Esophagus (tissue), 2 donors: ENCODE data around the gene CCS. TPM values are rescaled to one million over a fixed set of nuclear protein-coding genes. Genes with fewer than 3 reads are reported as not detected.
"Not testable (repeated sequence)": the region's sequence is repeated elsewhere in the genome, so short reads cannot be mapped to it uniquely, and the experiment has no call there.

Experiments used
- H3K27ac ChIP-seq, 2 donors: one replicate each; pipeline ENCODE4 v1.5.1; 2013; ENCODE audit warnings: low read depth in 2 of 2, mild to moderate bottlenecking in 2 of 2, inconsistent platforms in 1 of 2, low read length in 1 of 2, moderate library complexity in 1 of 2
- H3K27me3 ChIP-seq, 2 donors: one replicate each; pipeline ENCODE4 v1.6.1; 2013; ENCODE audit warnings: low read length in 2 of 2, control low read depth in 1 of 2, mild to moderate bottlenecking in 1 of 2; ENCODE audit not compliant: insufficient read depth in 2 of 2, control insufficient read depth in 1 of 2
- H3K36me3 ChIP-seq, 2 donors: one replicate each; pipeline ENCODE4 v1.6.1; 2013; ENCODE audit warnings: low read length in 1 of 2; ENCODE audit not compliant: control insufficient read depth in 2 of 2, insufficient read depth in 2 of 2
- H3K4me1 ChIP-seq, 2 donors: one replicate each; pipeline ENCODE4 v1.6.1; 2013; ENCODE audit warnings: low read length in 1 of 2; ENCODE audit not compliant: control insufficient read depth in 2 of 2, insufficient read depth in 2 of 2
- H3K4me3 ChIP-seq, 2 donors: one replicate each; pipeline ENCODE4 v1.5.1; 2013; ENCODE audit warnings: low read length in 2 of 2, mild to moderate bottlenecking in 2 of 2, low read depth in 1 of 2, moderate library complexity in 1 of 2
- H3K9me3 ChIP-seq, 2 donors: one replicate each; pipeline ENCODE4 v1.6.1; 2013; ENCODE audit warnings: mild to moderate bottlenecking in 2 of 2, low read depth in 1 of 2, low read length in 1 of 2, moderate library complexity in 1 of 2; ENCODE audit not compliant: control insufficient read depth in 2 of 2, insufficient read depth in 1 of 2
- WGBS, 2 donors: extraction: QIAGEN DNeasy Blood & Tissue Kit; methylation state at CpG; one replicate each; pipeline ENCODE4 v1.1.7; 2013; 5-methylcytosine and 5-hydroxymethylcytosine counted together
- polyA plus RNA-seq, 2 donors: library from polyadenylated mRNA; stranded (reverse); fragments of 200-250 nt; gene quantifications; one replicate each; pipeline ENCODE4 v1.2.3, GENCODE V29; 2013
- donor health status: healthy with polysubstance abuse.
- donor health status: Bipolar disorder and iron deficiency.

CCS gene
- polyA plus RNA-seq, 2 donors, result 27.9 to 39.8 TPM

DNA sequence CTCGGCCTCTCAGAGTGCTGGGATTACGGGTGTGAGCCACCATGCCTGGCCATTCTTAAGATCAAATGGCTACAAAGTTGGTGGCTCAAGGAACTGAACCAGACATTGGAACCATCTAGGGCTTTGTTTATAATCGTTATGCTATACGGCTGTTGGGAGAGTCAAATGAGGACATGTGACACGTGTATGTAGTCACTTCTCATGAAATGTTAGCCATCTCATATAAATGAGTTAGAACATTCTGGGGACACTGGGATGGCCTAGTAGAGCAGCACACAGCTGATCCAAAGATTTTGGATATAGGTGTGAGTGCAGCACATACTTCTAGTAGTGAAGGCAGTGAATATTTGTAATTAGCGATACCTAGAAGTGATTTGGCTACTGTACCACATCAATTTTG, 38.9 kb downstream of the CCS start:
- Histone ChIP-seq H3K27me3 (no peaks in the 10 kb centered on the region), H3K27ac (no peak overlapping the region), H3K9me3 (no peaks in the 10 kb centered on the region), H3K4me3 (no peak overlapping the region), H3K4me1 (no peaks in the 10 kb centered on the region), H3K36me3 (peaks cover 3 to 21% of the 10 kb centered on the region in 2 donors)
- WGBS, 2 donors, result 85 to 88% methylated on average over 6 of the region's 6 CpGs

DNA sequence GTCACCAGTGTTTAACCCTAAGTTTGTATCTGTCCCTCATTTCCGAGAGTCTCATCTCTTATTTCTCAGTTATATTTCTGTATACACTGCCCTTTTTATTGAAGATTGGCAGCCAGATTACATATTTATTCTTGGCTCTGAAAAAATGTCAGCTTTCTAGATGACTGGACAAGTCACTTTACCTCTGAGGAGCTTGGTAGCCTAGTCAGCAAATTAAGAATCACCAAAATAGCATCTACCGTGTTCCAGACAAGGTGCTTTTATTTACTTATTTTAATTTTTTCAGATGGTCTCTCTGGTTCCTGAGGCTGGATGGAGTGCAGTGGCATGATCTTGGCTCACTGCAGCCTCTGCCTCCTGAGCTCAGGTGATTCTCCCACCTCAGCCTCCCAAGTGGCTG, 40.0 kb downstream of the CCS start:
- peaks cover 0 to 2% of the 10 kb centered on the region in 2 donors for H3K4me1 ChIP-seq
- H3K4me3 ChIP-seq, result no peak overlapping the region
- no peaks in the 10 kb centered on the region for H3K9me3 ChIP-seq
- H3K27ac ChIP-seq, result no peak overlapping the region
- H3K36me3 ChIP-seq, result peaks cover 3 to 14% of the 10 kb centered on the region in 2 donors
- H3K27me3 ChIP-seq, result no peaks in the 10 kb centered on the region
- 78% methylated on average over 2 of the region's 2 CpGs for WGBS, 2 donors

DNA sequence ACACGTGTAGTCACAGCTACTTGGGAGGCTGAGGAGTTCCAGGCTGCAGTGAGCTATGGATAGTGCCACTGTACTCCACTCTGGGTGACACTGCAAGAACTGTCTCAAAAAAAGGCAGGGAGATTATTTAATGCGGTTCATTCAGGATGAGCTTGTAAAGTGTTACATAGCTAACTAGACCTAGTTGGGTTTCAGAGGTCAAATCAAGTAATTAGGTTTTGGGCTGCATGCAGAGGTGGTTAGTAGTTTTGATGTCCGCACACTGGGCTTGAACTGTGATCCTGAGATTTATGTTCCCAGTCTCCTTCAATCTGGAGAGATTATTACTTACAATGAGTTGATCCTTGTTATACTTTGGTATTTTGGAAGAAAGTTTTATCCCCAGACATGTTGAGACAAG, 43.4 kb downstream of the CCS start:
- Histone ChIP-seq H3K36me3 (peaks cover 8 to 9% of the 10 kb centered on the region in 2 donors), H3K4me1 (peaks cover 0 to 8% of the 10 kb centered on the region in 2 donors), H3K27ac (no peak overlapping the region), H3K27me3 (no peaks in the 10 kb centered on the region), H3K9me3 (no peaks in the 10 kb centered on the region), H3K4me3 (no peak overlapping the region)
- WGBS, 2 donors, result 56 to 69% methylated on average over 3 of the region's 3 CpGs

DNA sequence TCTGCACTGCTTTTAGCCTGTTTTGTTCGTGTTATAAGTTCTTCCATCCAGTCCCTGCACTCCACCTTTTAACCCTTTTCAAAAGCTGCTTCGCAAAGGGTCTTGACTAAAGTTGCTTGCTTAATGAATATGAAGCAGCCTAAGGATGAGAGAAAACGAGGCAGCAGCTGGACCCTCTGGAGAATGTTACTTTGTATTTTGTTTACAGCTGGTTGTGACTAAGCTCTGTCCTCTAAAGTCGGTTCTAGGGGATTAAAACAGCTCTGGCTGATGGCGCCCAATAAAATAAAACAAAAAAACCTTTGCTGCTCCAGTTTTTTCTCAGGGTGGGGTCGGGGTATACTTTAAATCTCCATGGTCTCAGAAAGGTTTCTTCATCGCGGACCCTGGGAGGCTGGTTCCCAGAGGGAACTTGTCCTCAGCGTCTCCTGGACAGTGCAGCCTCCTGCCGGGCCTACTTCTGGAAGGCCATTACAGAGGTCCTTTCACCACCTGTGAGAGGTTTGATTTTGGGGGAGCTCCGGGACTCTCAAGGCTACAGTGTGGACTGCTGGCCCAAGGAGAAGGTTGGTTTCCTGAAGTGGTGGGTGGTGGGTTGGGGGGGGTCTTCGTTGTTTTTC, 44.7 kb downstream of the CCS start:
- 42 to 43% methylated on average over 12 of the region's 12 CpGs for WGBS, 2 donors
- no peaks in the 10 kb centered on the region for H3K27me3 ChIP-seq
- no peaks in the 10 kb centered on the region for H3K9me3 ChIP-seq
- H3K27ac ChIP-seq, result peak overlapping the region; percentile 81 to 90
- peak overlapping the region; percentile 46 to 50 for H3K4me3 ChIP-seq
- H3K36me3 ChIP-seq, result peaks cover 8 to 9% of the 10 kb centered on the region in 2 donors
- peaks cover 0 to 8% of the 10 kb centered on the region in 2 donors for H3K4me1 ChIP-seq

DNA sequence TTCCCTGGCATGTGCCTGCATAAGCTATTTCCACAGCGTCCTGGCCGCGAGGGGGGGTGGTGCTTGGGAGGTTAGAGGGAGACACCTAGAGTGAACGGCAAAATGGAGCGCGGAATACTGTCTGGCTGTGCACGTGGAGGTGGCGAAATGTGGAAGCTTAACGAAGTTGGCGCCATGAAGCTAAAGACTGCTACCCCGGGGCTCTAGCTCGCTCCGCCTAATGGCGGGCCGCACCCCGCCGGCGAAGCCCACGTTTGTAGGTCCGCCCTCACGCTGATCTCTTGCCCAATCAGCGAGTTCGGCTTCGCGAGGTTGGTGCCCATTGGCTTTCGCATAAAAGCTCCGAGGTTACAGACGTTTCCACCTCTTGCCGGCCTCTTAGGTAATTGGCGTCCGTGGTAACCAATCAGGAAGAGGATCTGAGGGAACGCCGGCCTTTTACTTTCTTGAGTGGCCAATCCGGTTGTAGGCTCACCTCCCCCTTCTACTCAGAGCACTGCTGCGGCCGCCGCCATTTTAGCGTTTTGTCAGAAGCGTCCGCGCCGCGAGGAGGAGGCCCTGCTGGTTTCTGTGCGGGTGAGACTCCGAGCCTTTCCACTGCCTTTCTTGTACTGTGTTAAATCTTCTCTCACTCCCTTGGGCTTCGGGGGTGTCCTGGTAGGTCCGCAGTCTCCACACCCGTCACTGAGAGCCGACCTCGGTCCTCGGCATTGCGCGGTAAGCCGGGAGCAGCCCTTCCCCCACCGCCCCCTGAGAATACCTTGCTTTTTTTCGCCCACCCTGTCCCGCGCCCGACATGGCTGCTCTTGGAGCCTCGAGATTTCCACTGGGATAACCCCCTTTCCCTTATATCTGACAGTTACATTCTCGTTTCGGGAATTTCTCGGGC, 45.4 kb downstream of the CCS start, which contains the start of gene RBM4:
TSS of gene RBM4 (plus strand) at position 527 of the 889 bp plus-strand sequence. CDS start 1,009 bp downstream, outside the sequence.
- H3K36me3 ChIP-seq, result peaks cover 10 to 11% of the 10 kb centered on the region in 2 donors
- 0 to 1% methylated on average over 63 of the region's 63 CpGs for WGBS, 2 donors
- no peaks in the 10 kb centered on the region for H3K9me3 ChIP-seq
- peaks cover 0 to 9% of the 10 kb centered on the region in 2 donors for H3K4me1 ChIP-seq
- peak within 1 kb of the TSS; percentile 96 to 100 for H3K4me3 ChIP-seq
- peak within 1 kb of the TSS; percentile 95 to 99 for H3K27ac ChIP-seq
- H3K27me3 ChIP-seq, result no peaks in the 10 kb centered on the region

DNA sequence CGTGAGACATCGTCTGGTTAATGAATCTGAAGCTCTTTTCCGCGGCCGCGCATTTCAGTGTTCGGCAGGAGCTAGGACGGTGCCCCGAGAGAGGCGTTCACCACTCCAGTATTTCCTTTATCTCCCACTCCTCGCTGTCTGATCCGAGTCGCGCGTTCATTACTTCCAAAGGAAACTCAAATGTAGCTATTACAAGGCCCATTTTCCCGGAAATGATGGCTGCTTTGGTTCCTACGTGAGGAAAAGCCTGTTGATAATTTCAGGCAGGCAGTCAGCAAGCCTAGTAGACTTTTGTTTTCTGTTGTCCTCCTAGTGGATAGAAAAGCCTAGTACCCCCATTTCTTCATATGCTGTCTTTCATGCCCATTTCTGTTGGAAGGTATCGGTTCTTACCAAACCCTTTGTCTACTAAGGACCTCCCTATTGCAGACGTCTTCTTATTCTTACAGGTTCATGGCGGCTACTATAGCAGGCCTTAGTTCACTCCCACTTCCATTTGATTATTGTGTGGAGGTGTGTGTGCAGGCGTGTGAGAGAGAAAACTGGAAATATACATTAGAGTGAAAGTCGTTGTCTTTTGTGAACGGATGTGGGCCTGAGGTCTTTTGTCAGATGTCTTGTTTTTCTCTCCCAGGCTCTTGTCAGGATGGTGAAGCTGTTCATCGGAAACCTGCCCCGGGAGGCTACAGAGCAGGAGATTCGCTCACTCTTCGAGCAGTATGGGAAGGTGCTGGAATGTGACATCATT, 46.3 kb downstream of the CCS start:
- Histone ChIP-seq H3K9me3 (no peaks in the 10 kb centered on the region), H3K4me1 (peaks cover 5 to 14% of the 10 kb centered on the region in 2 donors), H3K27ac (peak overlapping the region; percentile 95 to 99), H3K4me3 (peak overlapping the region; percentile 96 to 100), H3K36me3 (peaks cover 14 to 18% of the 10 kb centered on the region in 2 donors), H3K27me3 (no peaks in the 10 kb centered on the region)
- 2% methylated on average over 27 of the region's 27 CpGs for WGBS, 2 donors

DNA sequence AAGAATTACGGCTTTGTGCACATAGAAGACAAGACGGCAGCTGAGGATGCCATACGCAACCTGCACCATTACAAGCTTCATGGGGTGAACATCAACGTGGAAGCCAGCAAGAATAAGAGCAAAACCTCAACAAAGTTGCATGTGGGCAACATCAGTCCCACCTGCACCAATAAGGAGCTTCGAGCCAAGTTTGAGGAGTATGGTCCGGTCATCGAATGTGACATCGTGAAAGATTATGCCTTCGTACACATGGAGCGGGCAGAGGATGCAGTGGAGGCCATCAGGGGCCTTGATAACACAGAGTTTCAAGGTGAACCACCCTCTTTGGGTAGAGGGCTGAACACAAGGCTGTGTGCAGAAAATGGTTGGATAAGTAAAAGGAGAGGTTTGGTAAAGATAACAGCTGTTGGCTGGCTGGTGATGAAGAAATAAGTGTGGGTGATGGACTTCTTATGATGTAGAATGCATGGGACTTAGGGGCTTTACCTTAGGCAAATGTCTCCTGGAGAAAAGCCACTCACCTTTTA, 46.9 kb downstream of the CCS start:
- 47 to 52% methylated on average over 8 to 9 of the region's 10 CpGs for WGBS, 2 donors
- peak overlapping the region; percentile 96 to 100 for H3K4me3 ChIP-seq
- H3K4me1 ChIP-seq, result peaks cover 5 to 14% of the 10 kb centered on the region in 2 donors
- H3K36me3 ChIP-seq, result peaks cover 14 to 18% of the 10 kb centered on the region in 2 donors
- H3K27ac ChIP-seq, H3K9me3 ChIP-seq, H3K27me3 ChIP-seq: not testable (repeated sequence)

DNA sequence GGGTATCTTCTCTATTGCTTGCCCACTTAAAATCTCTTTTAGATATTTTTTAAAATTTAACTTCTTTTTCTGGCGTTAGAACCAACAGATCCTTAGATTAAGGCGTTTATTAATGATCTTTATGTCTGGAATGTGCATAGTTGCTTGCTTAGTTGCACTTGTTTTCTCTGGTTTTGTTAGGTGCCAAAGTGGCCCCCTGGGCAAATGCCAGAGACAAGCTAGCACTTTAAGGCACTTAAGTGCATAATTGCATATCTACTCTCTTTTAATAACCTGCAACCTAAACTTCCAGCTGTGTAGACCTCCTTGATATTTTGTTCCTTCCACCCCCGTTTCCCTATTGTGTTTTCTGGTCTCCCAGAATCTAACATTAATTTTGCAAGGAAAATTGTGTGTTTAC, 48.8 kb downstream of the CCS start:
- Histone ChIP-seq H3K27me3 (no peaks in the 10 kb centered on the region), H3K4me3 (peak overlapping the region in 1 of 2 donors; percentile 42), H3K36me3 (peaks cover 19 to 24% of the 10 kb centered on the region in 2 donors), H3K27ac (no peak overlapping the region), H3K9me3 (no peaks in the 10 kb centered on the region), H3K4me1 (peaks cover 8 to 18% of the 10 kb centered on the region in 2 donors)
- 15 to 19% methylated on average over 3 of the region's 3 CpGs for WGBS, 2 donors
